GM18526 (cell line): ENCODE data around the gene RSBN1L.

Experiments
- POLR2A ChIP-seq: IDR thresholded peaks from 3 replicates; pipeline ENCODE4 v1.6.1; 2011; ENCODE audit not compliant: insufficient read length; ENCODE audit errors: extremely low read depth

The RSBN1L gene

DNA sequence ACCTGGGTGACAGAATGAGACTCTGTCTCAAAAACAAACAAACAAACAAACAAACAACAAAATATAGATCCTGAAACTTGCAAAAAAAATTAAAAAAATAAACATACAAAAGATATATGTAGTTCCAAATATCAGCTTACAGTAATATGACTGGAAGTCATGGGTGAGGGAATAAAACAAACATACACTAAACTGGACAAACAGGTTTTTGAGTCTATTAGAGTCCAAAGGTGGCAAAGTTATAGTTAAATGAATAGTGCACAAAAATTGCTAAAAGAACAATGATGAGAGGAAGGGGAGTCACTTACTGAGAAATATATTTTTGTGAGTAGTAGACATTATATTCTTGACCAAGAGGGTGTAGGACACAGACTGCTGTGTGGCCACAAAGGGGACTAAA, 16.7 kb upstream of the RSBN1L start:
- TF ChIP-seq POLR2A: no peak

DNA sequence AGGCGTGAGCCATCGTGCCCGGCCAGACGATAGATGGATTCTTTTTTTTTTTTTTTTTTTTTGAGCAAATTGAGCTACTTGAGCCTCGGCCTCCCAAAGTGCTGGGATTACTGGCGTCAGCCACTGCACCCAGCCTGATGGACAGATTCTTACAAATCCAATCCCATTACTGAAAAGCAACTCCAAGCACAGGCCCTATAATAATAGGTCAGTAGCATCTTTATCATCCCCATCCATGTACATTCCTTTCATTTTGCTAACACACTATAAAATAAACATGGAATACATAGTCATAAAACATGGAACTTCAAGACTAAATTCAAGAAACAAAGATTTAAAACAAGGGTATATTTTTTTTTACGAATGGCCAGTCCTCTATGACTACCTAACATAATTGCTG, 16.0 kb upstream of the RSBN1L start:
- TF ChIP-seq POLR2A: no peak

DNA sequence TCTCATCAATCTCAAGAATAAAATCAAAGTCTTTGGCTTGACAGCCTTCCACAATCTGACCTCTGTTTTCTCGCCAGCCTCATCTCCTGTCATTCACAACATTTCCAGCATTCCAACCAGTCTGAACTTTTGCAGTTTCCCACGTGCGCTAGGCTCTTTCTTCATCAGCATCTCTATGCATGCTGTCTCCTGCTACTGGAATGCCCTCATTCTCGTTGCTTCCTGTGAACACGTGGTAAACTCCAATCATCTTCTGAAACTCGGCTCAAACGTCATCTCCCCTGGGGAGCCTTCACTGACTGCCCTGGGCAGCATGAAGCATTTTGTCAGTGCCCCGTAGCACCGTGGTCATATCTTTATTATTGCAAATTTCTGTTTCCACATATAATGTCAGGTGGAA, 12.2 kb upstream of the RSBN1L start:
- TF ChIP-seq POLR2A: no peak

DNA sequence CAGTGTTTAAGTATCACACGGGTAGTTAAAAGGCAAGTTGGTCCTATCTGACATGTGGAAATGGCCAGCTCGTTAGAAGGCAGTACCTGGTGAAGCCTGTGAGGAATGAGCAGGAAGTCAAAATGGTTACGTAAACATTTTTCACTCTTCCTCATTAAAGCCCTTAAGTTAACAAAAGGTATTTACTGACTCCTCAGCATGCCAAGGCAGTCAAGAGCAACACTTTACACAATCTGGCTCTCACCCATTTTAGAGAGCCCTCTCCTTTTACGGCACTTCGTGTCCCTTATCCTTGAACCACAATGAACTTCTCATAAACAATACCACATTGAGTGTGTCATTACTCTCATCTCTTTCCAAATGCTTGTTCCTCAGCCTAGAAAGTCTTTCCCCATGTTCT, 11.0 kb upstream of the RSBN1L start:
- no peak for TF ChIP-seq POLR2A

DNA sequence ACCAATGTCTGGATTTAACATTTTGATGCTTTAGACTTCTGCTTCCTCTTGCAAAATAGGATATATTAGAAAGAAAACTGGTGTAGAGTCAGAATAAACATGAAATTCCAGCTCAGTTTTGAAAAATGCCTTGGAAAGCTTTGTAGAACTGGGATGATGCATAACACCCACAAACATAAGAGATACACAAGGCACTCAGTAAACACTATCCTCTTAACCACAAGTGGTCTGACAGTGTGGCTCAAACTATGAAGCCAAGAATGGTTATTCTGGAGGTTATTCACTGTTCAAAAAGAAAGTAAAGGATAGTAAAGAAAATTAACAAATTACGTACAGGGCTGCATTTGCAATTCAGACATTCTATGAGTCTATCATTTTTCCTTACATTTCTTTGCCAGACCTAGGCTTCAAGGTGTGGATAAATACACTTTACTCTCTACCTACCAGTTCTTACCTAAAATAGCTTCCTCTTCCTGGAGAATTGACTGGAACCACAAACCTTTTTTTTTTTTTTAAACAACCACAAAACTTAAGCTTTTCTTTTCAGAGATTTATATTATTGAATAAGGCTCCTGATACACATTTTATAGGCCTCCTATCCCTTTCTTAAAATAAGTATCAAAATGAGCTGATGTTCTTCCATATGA, 9.0 kb upstream of the RSBN1L start:
- TF ChIP-seq POLR2A: no peak

DNA sequence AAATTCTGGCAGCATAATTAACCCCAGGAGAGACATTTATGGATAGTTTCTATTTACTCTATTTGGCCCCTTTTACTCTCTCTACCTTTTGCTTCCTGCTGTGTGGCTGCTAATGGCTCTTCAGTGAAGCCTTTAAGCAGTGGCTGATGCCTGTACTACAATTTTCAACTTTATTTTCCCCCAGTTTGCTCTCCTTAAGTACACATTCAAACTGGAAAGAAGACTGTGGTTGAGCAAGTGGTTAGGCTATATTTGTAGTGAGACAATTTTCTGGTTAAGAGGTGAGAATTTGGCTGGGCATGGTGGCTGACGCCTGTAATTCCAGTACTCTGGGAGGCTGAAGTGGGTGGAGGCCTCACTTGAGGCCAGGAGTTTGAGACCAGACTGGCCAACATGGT, 8.5 kb upstream of the RSBN1L start:
- no peak for TF ChIP-seq POLR2A

DNA sequence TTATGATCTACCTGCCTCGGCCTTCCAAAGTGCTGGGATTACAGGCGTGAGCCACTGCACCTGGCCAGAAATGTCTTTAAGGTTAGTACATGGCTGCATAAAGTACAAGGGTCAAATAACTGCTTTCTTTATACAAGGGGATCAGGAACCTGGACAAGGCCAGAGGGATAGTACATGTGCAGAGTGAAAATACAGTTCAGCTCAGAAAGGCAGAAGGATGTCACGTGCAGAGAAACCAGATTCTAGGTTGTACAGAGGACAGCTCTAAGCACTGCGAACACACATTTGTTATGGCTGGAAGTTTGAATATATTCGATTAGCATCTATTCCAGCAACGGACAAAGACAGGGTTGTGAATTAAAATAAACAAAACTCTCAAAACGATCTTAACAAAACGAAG, 6.0 kb upstream of the RSBN1L start:
- TF ChIP-seq POLR2A: no peak

DNA sequence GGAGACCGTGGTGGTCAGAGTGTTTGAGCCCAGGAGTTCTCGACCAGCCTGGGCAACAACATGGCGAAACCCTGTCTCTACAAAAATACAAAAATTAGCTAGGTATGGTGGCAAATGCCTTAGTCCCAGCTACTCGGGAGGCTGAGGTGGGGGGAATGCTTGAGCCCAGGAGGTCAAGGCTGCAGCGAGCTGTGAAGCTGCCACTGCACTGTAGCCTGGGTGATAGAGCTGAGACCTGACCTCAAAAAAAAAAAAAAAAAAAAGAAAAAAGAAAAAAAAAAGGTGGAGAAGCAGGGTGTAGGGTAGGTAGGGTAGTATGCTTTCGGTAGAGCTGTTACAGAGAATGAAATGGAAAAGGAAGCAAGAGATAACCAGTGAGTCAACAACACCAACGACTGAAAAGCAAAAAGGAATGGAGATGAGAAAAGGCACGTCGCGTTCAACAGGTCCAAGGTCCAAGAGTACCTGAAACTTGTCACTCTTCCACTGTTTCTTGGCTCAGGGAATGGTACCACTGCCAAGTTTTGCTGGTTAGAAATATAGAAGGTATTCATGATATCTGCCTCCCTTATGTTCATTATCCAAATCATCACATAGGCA, 4.3 kb upstream of the RSBN1L start:
- TF ChIP-seq POLR2A: no peak

DNA sequence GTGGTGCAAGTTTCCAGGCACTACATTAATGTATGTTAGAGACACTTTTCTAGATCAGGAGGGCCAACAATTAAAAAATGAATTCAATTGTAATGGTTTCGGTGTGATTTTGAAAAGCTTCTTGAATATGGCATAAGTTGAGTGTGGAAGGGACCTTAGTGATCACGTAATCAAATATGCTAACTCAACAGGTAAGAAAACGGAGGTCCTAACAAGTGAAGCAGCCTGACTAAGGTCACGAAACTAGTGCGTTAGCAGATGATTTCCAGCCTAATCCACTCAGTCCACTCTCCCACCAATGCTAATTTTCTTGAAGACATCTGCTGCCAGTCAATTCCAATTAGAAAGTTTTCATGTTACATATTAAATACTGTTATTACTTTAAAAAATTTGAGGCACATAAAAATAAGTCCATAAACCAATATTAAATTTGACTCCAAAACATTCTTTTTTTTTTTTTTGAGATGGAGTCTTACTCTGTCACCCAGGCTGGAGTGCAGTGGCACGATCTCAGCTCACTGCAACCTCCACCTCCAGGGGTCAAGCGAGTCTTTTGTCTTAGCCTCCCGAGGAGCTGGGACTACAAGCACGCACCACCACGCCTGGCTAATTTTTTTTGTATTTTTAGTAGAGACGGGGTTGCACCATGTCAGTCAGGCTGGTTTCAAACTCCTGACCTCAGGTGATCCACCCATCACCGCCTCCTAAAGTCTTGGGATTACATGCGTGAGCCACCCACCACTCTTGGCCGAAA, 2.3 kb upstream of the RSBN1L start:
- no peak for TF ChIP-seq POLR2A

DNA sequence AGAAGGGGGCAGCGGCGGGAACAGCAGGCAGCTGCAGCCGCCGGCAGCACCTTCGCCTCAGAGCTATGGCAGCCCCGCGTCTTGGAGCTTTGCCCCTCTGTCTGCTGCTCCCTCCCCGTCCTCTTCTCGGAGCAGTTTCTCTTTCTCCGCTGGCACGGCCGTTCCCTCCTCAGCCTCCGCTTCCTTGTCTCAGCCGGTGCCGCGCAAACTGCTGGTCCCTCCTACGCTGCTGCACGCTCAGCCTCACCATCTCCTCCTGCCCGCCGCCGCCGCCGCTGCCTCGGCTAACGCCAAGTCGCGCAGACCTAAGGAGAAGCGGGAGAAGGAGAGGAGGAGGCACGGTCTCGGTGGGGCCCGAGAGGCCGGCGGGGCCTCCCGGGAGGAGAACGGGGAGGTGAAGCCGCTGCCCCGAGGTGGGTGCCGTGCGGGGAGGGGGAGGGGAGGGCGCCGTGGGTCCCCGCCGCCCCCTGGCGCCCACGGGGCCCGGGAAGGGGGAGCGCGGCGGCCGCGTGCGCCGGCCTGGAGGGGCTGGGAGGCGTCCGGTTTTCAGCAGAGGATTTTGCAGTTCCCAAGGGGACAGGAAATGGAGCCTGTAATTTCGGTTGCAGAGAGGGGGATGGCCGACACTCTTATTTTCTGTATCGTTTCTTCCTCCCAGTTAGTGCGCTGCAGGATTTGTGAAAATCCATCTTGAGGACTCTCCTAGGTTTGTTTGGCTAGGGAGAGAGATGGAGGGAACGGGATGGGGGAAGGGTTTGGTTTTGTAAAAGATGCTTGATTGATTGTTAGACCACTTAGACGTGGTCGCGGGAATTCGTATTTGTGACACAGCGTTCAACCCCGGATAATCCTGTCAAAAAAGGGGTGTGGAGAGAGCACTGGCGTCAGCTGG, 630 bp downstream of the RSBN1L start:
- peak; percentile 19 for TF ChIP-seq POLR2A

DNA sequence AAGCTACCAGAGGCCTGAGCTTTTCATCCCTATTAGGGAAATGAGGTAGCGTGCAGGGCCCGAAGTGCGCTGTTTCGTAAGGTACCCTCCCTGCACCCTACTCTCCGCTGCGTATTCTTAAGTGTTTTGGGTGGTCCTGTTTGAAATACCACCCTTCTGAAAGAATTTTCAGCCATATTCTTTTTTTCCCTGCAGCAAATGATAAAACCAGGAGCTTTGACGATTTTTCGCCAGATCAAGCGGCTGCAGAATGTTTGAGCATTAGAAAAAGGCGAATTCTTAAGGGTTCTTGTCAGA, 1.2 kb downstream of the RSBN1L start:
- no peak for TF ChIP-seq POLR2A

DNA sequence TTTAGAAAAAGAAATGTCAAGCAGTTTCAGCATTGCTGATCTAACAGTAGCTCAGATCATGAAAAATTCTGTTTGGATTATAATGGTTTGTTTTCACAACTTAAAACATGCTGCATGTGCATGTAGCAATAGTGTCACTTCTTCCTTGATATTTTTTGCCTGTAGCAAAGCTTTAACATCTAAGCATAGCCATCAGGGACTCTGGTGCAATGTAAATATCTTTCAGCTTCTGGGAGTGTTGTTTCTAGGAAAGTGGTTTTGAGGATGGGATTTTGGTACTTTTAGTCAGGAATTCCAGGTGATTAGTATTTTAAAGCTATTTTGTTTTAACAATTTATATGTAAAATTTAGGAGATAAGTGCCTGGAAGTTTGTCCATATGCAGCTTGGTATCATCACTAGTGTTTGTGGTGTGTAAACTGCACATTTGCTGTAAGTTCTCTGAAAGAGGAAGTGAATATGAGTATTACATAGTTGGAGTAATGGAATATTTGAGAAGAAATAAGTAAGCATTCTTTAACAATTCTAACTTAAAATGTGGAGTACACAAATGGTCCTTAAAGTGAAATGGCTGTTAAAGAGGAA, 1.9 kb downstream of the RSBN1L start:
- no peak for TF ChIP-seq POLR2A

DNA sequence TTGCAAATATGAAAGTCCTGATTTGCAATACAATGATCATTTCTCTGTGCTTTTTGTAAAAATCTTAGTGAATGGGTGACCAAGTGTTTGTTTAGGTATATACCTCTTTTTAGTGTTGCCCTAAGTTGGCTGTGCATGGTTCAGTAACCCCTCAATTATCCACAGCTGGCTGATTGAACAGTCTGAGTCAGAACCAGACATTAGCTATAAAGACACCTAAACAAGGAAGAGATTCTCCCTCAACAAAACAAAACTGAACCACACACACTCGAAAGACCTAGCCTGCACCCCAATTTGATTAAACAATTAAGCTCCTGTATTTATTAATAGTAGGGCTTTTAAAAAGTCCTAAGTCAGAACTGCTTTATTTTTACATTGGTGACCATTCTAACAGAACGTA, 2.8 kb downstream of the RSBN1L start:
- no peak for TF ChIP-seq POLR2A

DNA sequence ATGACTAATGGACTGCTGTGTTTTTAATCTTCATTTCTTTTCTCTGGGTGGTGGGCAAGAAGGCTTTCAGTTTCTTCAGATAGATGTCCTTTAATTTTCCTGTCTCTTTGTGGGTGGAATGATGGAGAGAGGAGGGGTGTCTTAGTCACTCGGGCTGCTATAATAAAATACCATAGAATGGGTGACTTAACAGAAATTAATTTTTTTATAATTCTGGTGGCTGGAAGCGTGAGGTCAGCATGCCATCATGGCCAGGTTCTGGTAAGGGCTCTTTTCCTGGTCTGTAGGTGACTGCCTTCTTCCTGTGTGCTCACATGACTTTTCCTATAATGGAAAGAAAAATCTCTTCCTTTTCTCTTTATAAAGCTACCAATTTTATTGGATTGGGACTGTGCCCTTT, 6.3 kb downstream of the RSBN1L start:
- no peak for TF ChIP-seq POLR2A

DNA sequence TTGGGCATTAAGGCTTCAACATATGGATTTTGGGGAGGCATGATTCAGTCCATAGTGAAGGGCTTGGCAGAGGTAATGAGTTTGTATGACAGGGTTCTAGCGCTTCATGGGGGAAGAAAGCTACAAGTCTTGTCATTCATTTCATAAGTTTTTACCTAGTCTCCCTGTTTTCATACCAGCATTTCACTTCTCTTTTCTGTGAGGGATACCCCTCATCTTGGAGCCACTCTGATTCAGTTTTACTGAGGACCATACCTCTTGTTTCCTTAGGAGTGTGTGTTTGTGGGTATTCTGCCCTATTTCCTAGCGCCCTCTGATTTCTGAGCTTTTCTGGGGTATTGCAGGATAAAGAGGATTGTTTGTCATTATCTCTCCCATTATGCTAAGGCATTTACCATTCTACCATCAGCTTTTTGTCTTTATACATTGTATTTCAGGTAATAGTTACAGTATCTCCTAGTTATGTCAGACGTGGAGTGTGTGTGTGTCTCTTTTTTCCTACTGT, 6.8 kb downstream of the RSBN1L start:
- TF ChIP-seq POLR2A: no peak
